GM19397 (cell line): ENCODE data around the gene SLC2A13.
"Not testable (repeated sequence)": the region's sequence is repeated elsewhere in the genome, so short reads cannot be mapped to it uniquely, and the experiment has no call there.

ENCODE experiments used
- ATAC-seq: cut with Tn5 transposase; IDR thresholded peaks from one replicate; pipeline ENCODE4 v1.9.1; 2021; ENCODE audit warnings: mild to moderate bottlenecking, moderate library complexity; ENCODE audit not compliant: unreplicated experiment

Gene SLC2A13

DNA sequence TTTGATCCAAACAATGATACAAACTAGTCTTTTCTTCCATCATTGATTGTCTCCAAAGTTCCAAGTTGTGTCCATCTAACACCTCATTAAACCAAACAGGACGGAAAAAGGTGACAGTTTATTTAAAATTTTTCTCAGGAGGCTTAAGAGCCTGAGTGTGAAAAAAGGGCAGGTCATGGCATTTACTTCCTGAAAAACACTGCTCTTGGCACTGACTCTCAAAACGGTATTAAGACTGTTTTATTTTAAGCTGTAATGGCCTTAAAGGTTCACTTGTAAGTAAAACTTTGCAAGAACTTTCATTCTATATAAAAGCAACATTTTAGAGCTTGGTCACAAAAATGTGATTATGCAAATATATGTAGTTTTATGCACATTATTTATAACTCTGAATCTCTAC is 222.5 kb downstream of the SLC2A13 start:
- no peak for ATAC-seq

DNA sequence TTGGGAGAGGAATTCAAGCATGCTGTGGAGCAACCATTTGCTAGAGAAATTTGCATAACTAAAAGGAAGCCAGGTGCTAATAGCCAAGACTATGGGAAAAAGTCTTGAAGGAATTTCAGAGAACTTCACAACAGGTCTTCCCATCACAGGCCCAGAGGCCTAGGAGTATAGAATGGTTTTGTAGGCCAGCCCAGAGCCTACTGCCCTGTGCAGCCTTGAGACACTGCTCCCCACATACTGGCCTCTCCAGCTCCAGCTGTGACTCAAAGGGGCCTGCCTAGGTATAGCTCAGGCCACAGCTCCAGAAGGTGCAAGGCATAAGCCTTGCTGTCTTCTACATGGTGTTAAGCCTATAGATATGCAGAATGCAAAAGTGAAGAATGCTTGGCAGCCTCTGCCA is 227.1 kb downstream of the SLC2A13 start:
- no peak for ATAC-seq

DNA sequence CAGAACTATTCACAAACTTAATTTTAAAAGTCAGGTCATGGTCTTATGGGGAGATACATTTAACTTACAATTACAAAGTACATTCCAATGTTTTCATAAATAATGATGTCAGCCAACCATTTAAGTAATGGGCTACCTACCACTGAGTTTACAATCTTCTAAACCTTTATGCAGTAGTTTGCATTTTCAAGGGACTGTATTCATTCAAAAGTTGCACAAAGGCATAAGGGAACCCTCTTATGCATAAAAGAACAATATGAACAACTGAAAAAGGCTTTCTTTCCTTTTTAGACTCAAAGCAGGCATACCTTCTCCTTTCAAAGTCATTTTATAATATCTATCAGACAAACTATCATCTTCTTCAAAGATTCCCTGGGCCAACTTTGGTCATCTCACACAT is 230.2 kb downstream of the SLC2A13 start:
- no peak for ATAC-seq

DNA sequence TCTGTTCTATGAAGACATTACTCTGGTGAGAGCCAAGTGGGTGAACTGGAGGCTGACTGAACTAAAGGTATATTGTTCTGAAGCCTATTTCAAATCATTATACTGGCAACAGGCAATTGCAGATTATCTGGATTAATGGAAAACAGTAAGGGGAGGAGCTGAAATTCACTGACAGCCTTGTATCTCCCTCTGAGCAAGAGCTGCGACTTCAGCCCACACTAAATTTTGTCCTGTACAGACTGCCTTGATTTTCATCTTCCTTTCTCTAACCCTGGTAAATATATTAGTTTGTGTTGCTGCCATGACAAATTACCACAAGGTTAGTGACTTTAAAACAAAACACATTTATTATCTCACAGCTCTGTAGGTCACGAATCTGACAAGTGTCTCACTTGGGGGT is 231.1 kb downstream of the SLC2A13 start:
- no peak for ATAC-seq

DNA sequence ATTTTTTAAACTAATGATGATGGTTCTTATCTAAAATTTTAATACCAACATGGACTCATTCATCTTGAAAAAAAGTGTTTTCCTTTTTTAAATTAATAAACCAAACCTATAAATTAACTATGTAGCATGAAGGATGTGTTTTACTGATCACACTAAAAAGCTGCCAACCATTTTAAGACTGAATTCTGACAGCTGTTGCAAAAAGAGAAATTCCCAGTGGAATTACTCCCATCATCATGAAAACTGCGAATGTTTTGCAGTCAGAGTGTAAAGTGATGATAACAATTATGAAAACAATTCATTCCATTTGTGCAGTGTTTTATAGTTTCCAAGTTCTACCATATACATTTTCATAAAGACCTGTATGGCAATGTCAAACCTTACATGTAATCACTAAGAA is 232.8 kb downstream of the SLC2A13 start:
- no peak for ATAC-seq

DNA sequence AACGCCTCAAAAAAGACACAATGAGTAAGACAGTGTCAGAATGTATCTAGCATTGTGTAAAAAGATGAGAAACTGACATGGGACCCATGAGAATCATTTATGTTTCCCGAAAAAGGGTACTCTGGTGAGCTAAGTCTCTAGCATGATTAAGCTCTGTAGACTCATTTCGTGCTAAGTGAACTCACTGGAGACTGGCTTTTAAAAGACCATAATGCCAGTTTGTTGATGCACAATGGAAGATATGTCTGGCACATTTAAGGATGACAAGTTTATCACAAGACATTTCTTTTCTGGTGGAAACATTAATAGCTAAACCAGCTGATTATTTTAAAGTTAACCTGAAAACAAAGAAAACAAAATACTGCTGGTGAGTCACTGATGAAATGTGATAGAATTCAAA is 233.5 kb downstream of the SLC2A13 start:
- no peak for ATAC-seq

DNA sequence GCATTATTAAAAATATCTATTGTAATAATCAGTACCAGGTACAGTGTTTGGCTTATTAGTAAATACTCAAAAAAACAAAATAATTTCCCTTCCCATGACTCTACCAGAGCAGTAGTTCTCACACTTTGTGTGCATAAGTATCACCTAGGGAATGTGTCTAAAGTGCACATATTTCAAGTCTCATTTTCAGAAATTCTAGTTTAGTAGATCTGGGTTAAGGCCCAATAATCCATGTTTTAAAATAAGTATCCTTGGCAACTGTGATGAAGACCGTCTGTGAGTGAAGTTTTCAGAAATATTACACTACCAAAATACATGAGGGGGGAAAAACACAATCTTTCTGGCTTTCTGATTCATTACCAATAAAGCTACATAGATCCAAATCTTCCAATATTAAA is 237.6 kb downstream of the SLC2A13 start:
- no peak for ATAC-seq

DNA sequence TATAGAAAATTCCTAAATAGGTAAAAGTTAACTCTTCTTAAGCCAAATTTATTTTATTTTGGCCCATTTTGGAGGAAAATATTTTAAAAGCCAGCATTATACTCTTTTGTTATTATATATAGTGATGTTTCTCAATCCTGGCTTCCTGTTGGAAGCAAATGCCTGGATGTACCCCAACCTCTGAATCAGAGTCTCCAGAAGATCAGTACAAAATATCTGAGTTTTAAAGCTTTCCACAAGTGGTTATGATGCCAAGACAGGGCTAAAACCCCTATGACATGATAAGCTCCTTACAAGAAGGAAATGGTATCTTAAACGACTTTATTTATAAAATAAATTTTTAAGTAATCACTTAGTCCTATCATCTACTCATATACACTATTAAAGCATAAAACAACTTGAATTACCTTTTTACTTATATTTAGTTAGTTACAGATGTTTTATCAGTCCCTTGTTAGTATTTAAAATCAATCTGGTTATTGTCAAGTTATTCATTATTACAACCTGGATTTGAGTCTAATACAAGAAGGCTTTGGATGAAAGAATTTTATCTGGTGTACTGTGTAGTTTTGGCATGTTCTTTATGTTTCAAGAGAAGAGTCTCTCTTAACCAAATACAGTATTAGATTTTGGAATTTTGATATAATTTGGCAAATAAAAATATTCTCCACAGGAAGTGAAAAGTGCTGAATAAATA is 238.1 kb downstream of the SLC2A13 start:
- no peak for ATAC-seq

DNA sequence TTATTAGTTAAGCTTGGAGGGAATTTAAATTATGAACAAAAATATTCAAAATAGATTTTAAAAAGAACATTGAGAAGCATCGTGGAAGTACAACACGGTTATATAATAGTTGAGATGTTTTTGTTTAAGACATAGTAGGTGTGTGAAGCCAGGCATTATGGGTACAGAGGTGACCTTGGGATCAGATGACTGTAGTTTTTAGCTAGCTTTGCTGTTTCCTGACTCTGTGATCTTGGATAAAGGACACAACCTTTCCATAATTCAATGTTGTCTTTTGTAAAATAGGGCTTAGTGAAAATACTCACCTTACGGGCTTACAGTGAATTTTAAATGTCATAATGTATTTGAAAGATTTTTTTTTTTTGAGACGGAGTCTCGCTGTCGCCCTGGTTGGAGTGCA is 239.7 kb downstream of the SLC2A13 start:
- no peak for ATAC-seq

DNA sequence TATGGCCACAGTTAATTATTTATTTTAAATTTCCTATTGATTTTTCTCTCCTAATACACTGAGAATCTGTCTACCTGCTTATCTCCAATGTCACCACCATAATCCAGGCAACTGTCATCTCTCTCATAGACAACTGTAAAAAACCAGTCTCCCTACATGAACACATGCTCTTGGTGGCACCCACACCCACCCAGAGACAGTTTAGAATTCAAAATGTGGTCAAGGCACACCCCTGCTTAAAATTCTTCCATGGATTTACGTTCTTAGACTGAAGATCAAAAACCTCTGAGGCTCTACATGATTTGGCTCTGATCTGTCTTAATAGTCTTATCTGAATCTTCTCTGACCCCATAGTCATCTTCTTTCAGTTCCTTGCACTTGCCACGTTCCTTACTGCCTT is 245.2 kb downstream of the SLC2A13 start:
- no peak for ATAC-seq

DNA sequence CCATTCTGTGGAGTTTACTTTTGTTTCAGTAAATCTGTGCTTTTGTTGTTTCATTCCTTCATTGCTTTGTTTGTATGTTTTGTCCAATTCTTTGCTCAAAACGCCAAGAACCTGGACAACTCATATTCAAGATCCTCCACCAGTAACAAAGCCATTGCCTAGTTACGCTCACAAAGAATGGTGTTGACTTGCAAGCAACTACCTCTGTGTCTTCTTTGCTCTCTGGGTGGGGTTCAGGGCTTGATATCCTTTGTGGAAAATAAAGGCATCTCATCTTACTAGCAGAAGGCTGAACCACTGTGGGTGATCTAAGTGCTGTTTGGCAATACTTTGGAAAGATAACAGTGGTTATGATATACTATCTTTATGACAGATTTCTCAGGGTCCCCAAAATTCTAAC is 252.9 kb downstream of the SLC2A13 start:
- no peak for ATAC-seq

DNA sequence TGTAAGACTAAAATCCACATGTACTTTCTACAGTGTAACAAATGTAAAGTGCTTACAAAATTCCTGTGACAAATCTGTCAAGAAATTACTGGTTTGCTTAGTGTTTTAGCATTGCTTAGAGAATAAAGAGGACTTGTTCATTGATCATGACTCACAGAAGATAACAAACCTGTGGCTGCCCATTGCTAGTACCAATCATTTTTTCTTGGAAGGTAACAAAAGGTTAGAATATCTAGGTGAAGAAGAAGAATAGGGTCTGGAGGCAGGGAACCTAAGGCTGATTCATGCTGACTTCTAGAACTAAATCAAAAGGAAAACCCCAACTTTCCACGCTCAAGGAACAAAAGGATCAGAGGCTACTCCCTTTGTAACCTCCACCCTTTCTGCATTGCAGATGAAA is 253.5 kb downstream of the SLC2A13 start:
- no peak for ATAC-seq

DNA sequence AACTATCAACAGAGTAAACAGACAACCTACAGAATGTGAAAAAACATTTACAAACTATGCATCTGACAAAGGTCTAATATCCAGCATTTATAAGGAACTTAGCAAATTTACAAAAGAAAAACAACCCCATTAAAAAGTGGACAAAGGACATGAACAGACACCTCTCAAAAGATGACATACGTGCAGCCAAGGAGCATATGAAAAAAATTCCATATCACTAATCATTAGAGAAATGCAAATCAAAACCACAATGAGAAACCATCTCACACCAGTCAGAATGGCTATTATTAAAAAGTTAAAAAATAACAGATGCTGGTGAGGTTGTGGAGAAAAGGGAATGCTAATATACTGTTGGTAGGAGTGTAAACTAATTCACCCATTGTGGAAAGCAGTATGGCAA is 257.7 kb downstream of the SLC2A13 start:
- ATAC-seq = not testable (repeated sequence)

DNA sequence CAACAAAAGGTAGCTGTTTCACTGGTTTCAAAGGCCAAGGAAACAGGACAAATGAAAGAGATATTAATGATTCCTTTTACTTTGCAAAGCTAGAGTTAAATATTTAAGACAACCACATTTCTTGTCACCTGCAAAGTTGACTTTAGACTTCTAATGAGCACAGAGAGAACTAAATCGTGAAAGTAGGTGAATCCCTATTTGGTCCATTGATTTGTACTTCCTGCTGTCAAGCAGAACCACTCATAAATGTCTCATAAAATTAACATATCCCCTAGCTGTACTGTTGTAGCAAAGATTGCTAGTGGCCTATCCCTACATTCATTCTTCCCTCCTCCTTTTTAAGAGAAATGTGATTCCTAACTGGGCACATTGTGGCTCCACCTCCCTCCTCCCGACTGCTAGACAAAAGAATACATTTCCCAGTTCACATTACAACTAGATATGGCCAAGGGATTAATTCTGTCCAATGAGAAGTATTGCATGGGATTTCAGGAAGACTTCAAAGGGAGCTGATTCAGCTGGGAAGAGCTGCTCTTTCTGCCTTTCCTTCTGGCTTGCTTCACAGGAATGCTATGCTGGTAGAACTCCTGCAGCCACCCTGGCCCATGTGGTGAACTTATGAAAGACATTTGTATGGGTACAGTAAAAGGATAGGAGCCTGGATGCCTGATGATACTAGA is 258.8 kb downstream of the SLC2A13 start:
- peak; percentile 53 for ATAC-seq

DNA sequence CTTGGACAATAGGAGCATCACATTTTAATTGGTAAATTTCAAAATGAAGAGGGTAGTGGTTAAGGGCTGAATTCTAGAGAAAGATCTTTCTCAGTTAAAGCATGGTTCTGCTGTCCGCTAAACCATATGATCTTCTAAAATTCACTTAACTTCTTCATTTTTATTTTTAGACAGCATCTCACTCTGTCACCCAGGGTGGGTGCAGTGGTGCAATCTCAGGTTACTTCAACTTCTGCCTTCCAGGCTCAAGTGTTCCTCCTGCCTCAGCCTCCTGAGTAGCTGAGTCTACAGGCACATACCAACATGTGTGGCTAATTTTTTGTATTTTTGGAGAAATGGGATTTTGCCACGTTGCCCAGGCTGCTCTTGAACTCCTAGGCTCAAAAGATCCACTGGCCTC is 259.6 kb downstream of the SLC2A13 start:
- ATAC-seq = no peak

DNA sequence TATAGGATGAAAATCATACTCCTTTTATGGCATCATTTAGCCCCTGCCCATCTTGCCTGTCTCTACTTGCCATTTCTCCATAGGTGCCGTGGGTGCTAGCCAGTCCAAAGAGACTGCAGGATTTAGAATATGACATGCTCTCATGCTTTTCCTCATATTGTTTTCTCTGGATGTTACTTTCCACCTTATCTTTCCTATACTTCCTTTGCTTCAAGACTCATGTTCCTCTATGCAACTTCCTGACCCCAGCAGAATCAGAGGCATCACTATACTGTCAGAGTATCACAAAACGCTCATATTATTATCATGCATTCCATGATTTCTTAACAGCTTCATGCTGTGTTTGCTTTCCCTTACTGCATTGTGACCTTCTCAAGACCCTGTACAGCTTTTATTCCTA is 265.5 kb downstream of the SLC2A13 start:
- no peak for ATAC-seq

DNA sequence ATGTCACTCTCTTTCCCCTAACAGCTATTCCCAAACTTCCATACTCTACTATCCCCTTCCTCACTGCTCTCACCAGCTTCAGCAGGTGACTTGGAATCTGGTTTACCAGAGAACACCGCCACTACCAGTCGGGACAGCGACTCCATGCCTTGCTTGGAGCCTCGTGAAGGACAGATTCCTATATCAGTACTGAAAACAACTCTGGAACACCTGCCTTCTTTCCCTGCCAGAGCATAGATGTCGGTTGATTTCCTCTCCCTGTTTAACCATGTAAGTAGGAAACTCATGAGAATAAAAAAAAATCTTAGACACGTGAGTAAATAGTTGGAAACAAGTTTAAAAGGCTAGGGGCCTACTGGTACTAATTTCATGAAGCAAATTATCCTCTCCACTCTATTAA is 266.8 kb downstream of the SLC2A13 start:
- ATAC-seq = no peak

DNA sequence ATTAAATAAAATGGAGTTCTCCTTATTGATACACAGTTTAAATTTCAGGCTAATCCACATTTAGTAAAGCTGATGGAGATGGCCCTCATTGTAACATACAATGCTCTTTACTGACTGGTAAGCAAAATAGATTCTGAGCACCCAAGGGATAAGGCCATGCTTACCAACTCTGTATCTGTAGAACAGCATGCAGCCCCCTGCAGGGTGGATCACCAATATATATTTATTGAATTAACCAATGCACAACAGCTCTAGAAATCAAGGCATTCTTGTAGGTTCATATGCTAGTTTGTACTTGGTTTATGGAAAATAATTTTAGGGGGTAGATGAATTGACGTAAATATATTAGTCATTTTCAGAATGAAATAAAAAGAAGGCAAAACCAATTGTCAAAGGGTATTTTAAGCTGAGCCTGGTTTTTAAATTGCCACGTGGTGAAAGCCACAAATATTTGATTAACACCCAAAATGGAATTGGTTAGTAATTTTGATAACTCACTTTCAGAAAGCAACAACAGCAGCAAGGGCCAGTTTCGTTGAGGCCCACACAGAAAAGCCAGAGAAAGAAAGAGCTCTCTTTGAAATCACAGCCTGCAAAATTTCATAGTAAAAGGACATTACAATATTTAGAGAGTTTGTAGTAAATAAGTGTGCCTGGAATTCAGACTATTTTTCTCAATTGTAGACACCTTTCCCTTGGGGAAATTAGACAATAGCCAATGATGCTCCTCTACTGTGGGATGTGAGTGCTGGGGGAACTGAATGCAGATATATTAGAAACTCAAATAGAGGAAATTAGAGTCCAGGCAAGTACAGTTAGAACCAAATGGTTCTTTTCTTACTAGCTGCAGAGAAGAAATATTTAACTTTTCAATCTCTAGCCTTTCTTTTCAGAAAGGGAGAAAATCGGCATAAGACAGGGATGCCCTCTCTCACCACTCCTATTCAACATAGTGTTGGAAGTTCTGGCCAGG is 270.1 kb downstream of the SLC2A13 start:
- ATAC-seq = peak; percentile 65

DNA sequence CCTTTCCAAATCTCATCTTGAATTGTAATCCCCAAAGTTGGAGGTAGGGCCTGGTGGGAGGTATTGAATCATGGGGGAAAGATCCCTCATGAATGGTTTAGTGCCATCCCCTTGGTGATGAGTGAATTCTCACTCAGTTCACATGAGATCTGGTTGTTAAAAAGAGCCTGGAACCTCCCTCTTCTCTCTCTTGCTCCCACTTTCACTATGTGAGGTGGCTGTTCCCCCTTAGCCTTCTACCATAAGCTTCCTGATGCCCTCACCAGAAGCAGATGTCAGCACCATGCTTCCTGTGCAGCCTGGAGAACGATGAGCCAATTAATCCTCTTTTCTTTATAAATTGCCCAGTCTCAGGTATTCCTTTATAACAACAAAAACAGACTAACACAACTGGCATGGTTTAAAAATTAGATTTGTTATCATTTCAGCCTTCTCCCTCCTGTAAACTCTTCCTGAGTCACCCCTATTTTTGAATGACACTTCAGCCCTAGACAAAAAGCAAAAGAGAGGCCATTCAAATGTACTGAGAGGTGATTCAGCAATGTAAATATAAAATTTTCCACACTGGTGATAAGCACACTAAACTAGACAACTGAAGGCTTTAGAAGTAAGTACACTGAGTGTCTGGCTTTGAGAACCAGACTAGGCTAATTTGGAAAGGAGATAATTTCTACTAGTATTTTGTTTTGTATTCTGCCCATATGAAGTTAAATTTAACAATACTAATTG is 274.1 kb downstream of the SLC2A13 start:
- no peak for ATAC-seq

DNA sequence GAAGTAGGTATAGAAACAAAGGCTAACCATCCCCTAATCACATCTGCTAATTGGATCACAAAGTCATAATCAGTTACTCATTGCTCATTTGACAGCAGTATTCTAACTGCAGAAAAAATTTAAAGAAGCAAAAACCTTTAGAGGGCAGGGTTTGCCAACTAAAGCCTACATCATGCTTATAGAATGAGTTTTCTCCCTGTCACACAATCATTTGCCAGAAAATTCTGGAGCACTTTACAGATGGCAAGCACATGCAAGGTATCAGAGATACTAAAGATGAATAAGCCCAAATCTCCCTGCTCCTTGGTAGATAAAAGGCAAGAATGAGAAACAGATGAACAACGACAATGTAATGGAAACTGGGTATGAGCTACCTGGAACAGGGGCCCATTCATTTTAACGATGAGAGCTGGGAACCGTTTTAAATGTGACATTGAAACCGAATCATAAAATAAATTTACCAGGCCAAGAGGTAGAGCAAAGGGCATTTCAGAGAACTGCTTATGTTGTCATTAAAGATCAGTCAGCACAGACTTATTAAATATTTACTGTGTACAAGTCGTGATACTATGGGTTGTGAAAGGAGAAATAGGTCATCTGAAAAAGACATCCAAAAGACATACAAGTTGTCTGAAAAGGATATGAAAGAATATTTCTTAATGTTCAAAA is 274.9 kb downstream of the SLC2A13 start:
- no peak for ATAC-seq
